Glomerular visceral epithelial cell (primary cell): ENCODE data around the gene TNFRSF8.

Experiments used
- DNase-seq: peaks from one replicate; pipeline ENCODE4 v3.0.0-alpha.2; 2016; ENCODE audit errors: extremely low spot score

The TNFRSF8 gene

DNA sequence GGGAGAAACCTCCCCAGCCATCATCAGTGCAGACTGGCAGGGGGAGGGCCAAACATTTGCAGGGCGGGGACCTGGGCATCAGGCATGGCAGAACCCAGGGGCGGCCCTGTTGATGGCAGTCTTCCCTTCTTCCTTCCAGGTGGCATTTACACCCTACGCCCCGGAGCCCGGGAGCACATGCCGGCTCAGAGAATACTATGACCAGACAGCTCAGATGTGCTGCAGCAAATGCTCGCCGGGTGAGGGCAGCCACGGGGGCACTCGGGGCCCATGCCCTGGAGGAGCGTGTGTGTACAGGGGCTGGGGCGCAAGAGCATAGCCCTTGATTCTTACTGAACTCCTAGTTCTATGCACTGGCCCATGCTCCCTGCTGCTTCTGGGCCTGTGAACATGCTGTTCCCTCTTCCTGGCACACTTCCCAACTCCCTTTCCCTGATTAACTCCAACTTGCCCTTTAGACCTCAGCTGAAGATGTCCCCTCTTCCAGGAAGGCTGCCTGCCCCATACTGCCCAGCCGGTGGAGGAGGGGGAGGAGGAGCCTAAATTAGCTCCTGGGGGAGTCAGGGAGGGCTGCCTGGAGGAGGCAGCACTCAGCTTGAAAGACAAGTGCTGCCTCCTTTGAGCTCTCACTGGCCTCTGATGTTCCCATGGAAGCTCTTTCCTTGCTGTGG is 125.7 kb downstream of the TNFRSF8 start:
- DNase-seq, result no peak

DNA sequence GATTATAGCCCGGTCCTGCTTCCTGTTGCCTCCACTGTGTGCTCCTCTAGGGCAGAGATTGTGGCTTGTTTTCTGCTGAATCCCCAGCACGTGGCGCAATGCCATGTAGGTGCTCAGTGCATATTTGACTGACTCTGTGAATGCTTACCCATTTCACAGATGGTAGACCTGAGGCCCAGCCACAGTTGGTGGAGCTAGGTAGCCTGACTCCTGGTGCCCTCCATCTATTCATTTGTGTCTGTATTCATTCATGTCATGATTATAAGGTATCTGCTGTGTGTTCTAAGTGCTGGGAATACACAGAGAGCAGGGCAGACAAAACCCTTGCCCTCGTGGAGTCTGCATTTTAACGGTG is 126.2 kb downstream of the TNFRSF8 start:
- no peak for DNase-seq

DNA sequence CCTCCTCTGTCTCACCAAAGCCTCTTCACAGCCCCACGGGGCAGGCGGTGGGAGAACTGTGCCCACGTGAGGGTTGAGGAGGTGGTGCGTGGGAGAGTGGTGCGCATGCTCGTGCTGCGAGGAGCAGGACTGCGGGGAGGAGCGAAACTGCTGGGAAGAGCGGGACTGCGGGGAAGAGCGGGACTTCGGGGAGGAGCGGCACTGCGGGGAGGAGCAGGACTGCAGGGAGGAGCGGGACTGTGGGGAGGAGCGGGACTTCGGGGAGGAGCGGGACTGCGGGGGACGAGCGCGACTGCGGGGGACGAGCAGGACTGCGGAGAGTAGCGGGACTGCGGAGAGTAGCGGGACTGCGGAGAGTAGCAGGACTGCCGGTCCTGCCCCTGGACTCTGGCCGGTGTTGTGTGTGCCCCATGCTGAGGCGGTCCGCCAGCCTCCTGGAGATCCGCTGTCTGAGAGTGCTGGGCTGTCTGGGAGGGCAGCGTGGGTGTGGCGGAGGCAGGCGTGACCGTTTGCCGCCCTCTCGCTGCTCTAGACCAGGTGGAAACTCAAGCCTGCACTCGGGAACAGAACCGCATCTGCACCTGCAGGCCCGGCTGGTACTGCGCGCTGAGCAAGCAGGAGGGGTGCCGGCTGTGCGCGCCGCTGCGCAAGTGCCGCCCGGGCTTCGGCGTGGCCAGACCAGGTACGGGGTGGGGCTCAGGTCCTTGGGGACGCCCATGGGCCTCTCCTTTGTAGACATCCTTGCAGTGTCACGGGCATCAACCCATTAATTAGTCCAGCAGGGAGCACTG is 128.3 kb downstream of the TNFRSF8 start:
- DNase-seq, result no peak
